PC-3 (cell line): ENCODE measurements around the gene TFIP11. TPM values are rescaled to one million over a fixed set of nuclear protein-coding genes. Genes with fewer than 3 reads are reported as not detected.

ENCODE experiments used
- ATAC-seq: fragments of 200-7000 bp; cut with Tn5 transposase; 2 replicates; pipeline ENCODE4 v1.9.1; 2020; ENCODE audit warnings: mild to moderate bottlenecking, moderate library complexity
- BruUV-seq: library from RNA; stranded (reverse); fragments of 400-500 nt; replicated peaks from 2 replicates; lab custom pipeline; 2021; lab: Mats Ljungman, UMichigan
- CTCF ChIA-PET: fragments of 300-600 bp; sonication (Branson Sonifier 250); formaldehyde crosslinking; loops from one replicate; lab custom pipeline; 2022; ENCODE audit warnings: antibody characterized with exemption; lab: Charles Lee
- POLR2A ChIA-PET: fragments of 300-600 bp; sonication (Branson Sonifier 250); formaldehyde crosslinking; loops from one replicate; lab custom pipeline; 2022; ENCODE audit warnings: antibody characterized with exemption; ENCODE audit not compliant: unreplicated experiment; lab: Charles Lee
- DNase-seq: peaks from one replicate; pipeline ENCODE4 v3.0.0-alpha.2; 2015
- H2AFZ ChIP-seq: fragments of 300-600 bp; sonication (generic); 2 replicates; pipeline ENCODE4 v1.6.0; 2016; ENCODE audit warnings: antibody characterized with exemption, low read length
- H3F3A ChIP-seq: fragments of 300-600 bp; sonication (generic); one replicate; pipeline ENCODE4 v1.6.0; 2017; ENCODE audit warnings: antibody characterized with exemption, low read length, control low read depth, mild to moderate bottlenecking; ENCODE audit not compliant: unreplicated experiment
- H3K27ac ChIP-seq: fragments of 300-600 bp; sonication (generic); 2 replicates; pipeline ENCODE4 v1.5.1; 2016; ENCODE audit warnings: mild to moderate bottlenecking, low read length
- H3K27me3 ChIP-seq: fragments of 300-600 bp; sonication (generic); 2 replicates; pipeline ENCODE4 v1.6.1; 2016; ENCODE audit warnings: low read length, mixed read lengths
- H3K36me3 ChIP-seq: fragments of 300-600 bp; sonication (generic); 2 replicates; pipeline ENCODE4 v1.6.1; 2016; ENCODE audit warnings: low read depth, mixed run types, low read length, mixed read lengths
- H3K4me1 ChIP-seq: fragments of 300-600 bp; sonication (generic); 2 replicates; pipeline ENCODE4 v1.5.1; 2016; ENCODE audit warnings: low read length; ENCODE audit not compliant: insufficient read depth
- H3K4me2 ChIP-seq: fragments of 300-600 bp; sonication (generic); 2 replicates; pipeline ENCODE4 v1.6.0; 2016; ENCODE audit warnings: low read length
- H3K4me3 ChIP-seq: fragments of 300-600 bp; sonication (generic); 2 replicates; pipeline ENCODE4 v1.5.1; 2016; ENCODE audit warnings: mild to moderate bottlenecking, low read length, mixed read lengths
- H3K79me2 ChIP-seq: fragments of 300-600 bp; sonication (generic); 2 replicates; pipeline ENCODE4 v1.6.1; 2017; ENCODE audit warnings: low read length, mixed read lengths
- H3K9ac ChIP-seq: fragments of 300-600 bp; sonication (generic); 2 replicates; pipeline ENCODE4 v1.6.0; 2016; ENCODE audit warnings: mild to moderate bottlenecking, low read length
- H3K9me2 ChIP-seq: fragments of 300-600 bp; sonication (generic); replicated peaks from 2 replicates; pipeline ENCODE4 v1.6.1; 2016; ENCODE audit warnings: mixed run types, low read length, mixed read lengths
- H3K9me3 ChIP-seq: fragments of 300-600 bp; sonication (generic); 2 replicates; pipeline ENCODE4 v1.6.1; 2016; ENCODE audit warnings: low read length, mixed read lengths
- H4K20me1 ChIP-seq: fragments of 300-600 bp; sonication (generic); 2 replicates; pipeline ENCODE4 v1.6.1; 2016; ENCODE audit warnings: low read length, mixed read lengths
- EZH2 ChIP-seq: fragments of 300-600 bp; sonication (generic); IDR thresholded peaks from one replicate; pipeline ENCODE4 v1.6.1; 2017; ENCODE audit warnings: antibody characterized with exemption, mild to moderate bottlenecking, low read length; ENCODE audit not compliant: unreplicated experiment
- EZH2phosphoT487 ChIP-seq: fragments of 300-600 bp; sonication (generic); IDR thresholded peaks from 2 replicates; pipeline ENCODE4 v1.6.1; 2018; ENCODE audit warnings: mild to moderate bottlenecking, antibody characterized with exemption, low read length, borderline replicate concordance
- intact Hi-C: fragments of 100-400 bp; cut with micrococcal nuclease; formaldehyde crosslinking; loops from 2 replicates; pipeline ENCODE4 v1.9.0; 2023
- total RNA-seq: library from RNA; depleted of rRNA; stranded (reverse); fragments of >200 nt; gene quantifications from 2 replicates; pipeline ENCODE4 v1.2.3, GENCODE V29; 2014
- TF ChIP-seq, protein P1 (sequence below): fragments of 300-600 bp; sonication (generic); conservative IDR thresholded peaks from 2 replicates; pipeline ENCODE4 v1.5.1; 2017; ENCODE audit warnings: antibody characterized with exemption, low read depth, mild to moderate bottlenecking, low read length

The TFIP11 gene
- total RNA-seq, 1 experiment from 2014 or later: 22.4 TPM

DNA sequence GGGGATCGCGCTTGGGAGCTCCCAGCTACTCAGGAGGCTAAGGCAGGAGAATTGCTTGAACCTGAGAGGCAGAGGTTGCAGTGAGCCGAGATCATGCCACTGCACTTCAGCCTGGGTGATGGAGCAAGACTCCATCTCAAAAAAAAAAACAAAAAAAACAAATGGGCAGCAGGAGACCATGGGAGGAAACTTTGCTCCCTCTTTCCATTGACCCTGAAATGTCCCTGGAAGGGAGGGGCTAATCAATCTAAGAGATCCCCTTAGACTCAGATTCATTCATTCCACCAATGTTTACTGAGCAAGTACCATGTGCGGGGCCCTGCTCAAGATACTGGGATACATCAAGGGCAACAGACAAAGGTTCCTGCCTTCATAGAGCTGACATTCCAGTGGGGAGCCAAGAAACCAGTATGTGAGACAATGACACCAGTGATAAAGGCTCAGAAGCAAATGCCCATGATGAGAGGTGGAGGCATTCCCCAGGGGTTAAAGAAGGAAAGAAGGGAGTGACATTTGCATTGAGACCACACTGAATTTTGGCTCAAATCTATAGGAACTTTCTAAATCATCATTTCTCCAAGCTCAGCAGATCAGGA lies 37.7 kb upstream of the TFIP11 start:
- Histone ChIP-seq H3F3A (no peaks in the 10 kb centered on the region), H3K79me2 (no peaks in the 10 kb centered on the region), H4K20me1 (no peaks in the 10 kb centered on the region), H3K9ac (no peak overlapping the region), H3K9me2 (no peaks in the 10 kb centered on the region), H3K4me1 (no peaks in the 10 kb centered on the region), H2AFZ (no peak overlapping the region), H3K36me3 (no peaks in the 10 kb centered on the region), H3K9me3 (no peaks in the 10 kb centered on the region), H3K4me2 (no peak overlapping the region), H3K4me3 (no peak overlapping the region), H3K27ac (no peak overlapping the region), H3K27me3 (no peaks in the 10 kb centered on the region)
- ATAC-seq: no peak
- no peak for DNase-seq
- intact Hi-C loops: no loop called here
- TF ChIP-seq EZH2phosphoT487 (no peak), EZH2 (no peak)
- TF ChIP-seq, protein P1, sequence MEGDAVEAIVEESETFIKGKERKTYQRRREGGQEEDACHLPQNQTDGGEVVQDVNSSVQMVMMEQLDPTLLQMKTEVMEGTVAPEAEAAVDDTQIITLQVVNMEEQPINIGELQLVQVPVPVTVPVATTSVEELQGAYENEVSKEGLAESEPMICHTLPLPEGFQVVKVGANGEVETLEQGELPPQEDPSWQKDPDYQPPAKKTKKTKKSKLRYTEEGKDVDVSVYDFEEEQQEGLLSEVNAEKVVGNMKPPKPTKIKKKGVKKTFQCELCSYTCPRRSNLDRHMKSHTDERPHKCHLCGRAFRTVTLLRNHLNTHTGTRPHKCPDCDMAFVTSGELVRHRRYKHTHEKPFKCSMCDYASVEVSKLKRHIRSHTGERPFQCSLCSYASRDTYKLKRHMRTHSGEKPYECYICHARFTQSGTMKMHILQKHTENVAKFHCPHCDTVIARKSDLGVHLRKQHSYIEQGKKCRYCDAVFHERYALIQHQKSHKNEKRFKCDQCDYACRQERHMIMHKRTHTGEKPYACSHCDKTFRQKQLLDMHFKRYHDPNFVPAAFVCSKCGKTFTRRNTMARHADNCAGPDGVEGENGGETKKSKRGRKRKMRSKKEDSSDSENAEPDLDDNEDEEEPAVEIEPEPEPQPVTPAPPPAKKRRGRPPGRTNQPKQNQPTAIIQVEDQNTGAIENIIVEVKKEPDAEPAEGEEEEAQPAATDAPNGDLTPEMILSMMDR: no peak
- CTCF ChIA-PET: no interaction called here
- BruUV-seq: no TSS peak
- POLR2A ChIA-PET: no interaction called here

DNA sequence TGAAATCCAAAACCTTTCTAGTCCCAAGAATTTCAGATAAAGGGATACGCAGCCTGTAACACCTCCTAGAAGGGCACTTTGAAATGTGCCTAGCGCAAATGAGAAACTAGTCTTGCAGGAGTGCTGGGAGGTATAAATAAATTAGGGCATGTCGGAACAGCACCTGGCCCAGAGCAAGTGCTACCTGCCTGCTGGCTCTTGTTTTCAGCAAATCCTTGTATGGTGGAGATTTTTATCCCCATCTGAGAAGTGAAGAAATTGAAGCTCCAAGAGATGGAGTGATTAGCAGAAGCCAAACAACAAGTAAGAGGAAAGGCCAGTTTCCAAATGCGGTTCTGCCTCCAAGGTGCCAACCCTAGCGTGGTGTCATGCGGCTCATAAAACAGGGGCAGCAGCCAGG lies 36.7 kb upstream of the TFIP11 start:
- TF ChIP-seq EZH2phosphoT487 (no peak), EZH2 (no peak)
- TF ChIP-seq, protein P1: no peak
- no peaks in the 10 kb centered on the region for H3K9me2 ChIP-seq
- no TSS peak for BruUV-seq
- H3K9me3 ChIP-seq: no peaks in the 10 kb centered on the region
- no peak overlapping the region for H3K27ac ChIP-seq
- H3K4me3 ChIP-seq: no peak overlapping the region
- intact Hi-C loops: no loop called here
- no peak for ATAC-seq
- no peaks in the 10 kb centered on the region for H4K20me1 ChIP-seq
- no peaks in the 10 kb centered on the region for H3K4me1 ChIP-seq
- H3F3A ChIP-seq: no peaks in the 10 kb centered on the region
- no peak overlapping the region for H3K4me2 ChIP-seq
- no peak overlapping the region for H2AFZ ChIP-seq
- CTCF ChIA-PET: no interaction called here
- POLR2A ChIA-PET: no interaction called here
- no peaks in the 10 kb centered on the region for H3K79me2 ChIP-seq
- H3K9ac ChIP-seq: no peak overlapping the region
- H3K36me3 ChIP-seq: no peaks in the 10 kb centered on the region
- no peaks in the 10 kb centered on the region for H3K27me3 ChIP-seq
- no peak for DNase-seq

DNA sequence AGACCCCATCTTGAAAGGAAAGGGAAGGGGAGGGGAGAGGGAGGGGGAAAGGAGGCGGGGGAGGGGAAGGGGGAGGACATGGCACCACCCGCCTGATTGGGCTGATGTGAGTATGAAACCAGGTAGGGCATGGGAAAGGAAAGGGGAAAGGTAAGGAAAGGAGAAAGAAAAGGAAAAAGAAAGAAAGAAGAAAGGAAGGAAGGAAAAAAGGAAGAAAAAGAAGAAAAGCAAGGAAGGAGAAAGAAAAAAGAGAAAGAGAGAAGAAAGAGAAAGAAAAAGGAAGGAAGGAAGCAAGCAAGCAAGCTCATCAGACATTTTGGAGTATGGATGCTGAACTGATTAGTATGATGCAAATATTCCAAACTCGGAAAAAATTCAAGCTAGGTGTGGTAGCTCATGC lies 36.0 kb upstream of the TFIP11 start:
- Histone ChIP-seq H3K4me2 (no peak overlapping the region), H3K36me3 (no peaks in the 10 kb centered on the region), H3F3A (no peaks in the 10 kb centered on the region), H3K4me3 (no peak overlapping the region), H3K79me2 (no peaks in the 10 kb centered on the region), H2AFZ (no peak overlapping the region), H3K9ac (no peak overlapping the region), H3K27ac (no peak overlapping the region), H3K4me1 (no peaks in the 10 kb centered on the region), H3K9me2 (no peaks in the 10 kb centered on the region), H4K20me1 (no peaks in the 10 kb centered on the region), H3K27me3 (no peaks in the 10 kb centered on the region), H3K9me3 (no peaks in the 10 kb centered on the region)
- no peak for TF ChIP-seq EZH2phosphoT487
- TF ChIP-seq, protein P1: no peak
- no peak for TF ChIP-seq EZH2
- ATAC-seq: no peak
- DNase-seq: no peak
- no TSS peak for BruUV-seq
- intact Hi-C loops: no loop called here
- ChIA-PET CTCF (no interaction called here), POLR2A (no interaction called here)
